Transverse colon (tissue), 4 donors: Measurements from ENCODE around the gene FOXO1. TPM values are rescaled to one million over a fixed set of nuclear protein-coding genes. Genes with fewer than 3 reads are reported as not detected.
A peak's percentile ranks its signal among the peaks of the same experiment; 100 is the strongest.
"Not testable (repeated sequence)": the region's sequence is repeated elsewhere in the genome, so short reads cannot be mapped to it uniquely, and the experiment has no call there.

ENCODE experiments used
- DNase-seq: peaks from one replicate; pipeline ENCODE4 v3.0.0-alpha.2; 2019
- H3K27ac ChIP-seq, 4 donors: fragments of 200-600 bp; sonication (generic); 2 replicates each; pipeline ENCODE4 v1.5.1; 2016 to 2018; ENCODE audit warnings: inconsistent platforms in 4 of 4
- H3K27me3 ChIP-seq: fragments of 200-600 bp; sonication (generic); 2 replicates; pipeline ENCODE4 v1.5.1; 2017; ENCODE audit warnings: inconsistent platforms
- H3K36me3 ChIP-seq, 4 donors: fragments of 200-600 bp; sonication (generic); 2 replicates each; pipeline ENCODE4 v1.5.1; 2017 to 2019; ENCODE audit warnings: inconsistent platforms in 4 of 4
- H3K4me1 ChIP-seq, 4 donors: fragments of 200-600 bp; sonication (generic); 2 replicates each; pipeline ENCODE4 v1.5.1; 2017 to 2020; ENCODE audit warnings: inconsistent platforms in 4 of 4
- H3K4me3 ChIP-seq, 4 donors: fragments of 200-600 bp; sonication (generic); 1 replicate in 1 of 4; 2 replicates in 3 of 4; pipeline versions ENCODE4 v1.5.1 to v1.6.1; 2017 to 2019; ENCODE audit warnings: inconsistent platforms in 4 of 4
- H3K9me3 ChIP-seq, 2 donors: fragments of 200-600 bp; sonication (generic); 2 replicates each; pipeline ENCODE4 v1.5.1; 2017 to 2019; ENCODE audit warnings: inconsistent platforms in 2 of 2
- EP300 ChIP-seq: sonication (generic); formaldehyde crosslinking; IDR thresholded peaks from one replicate; pipeline ENCODE4 v1.6.1; 2017; ENCODE audit warnings: antibody characterized with exemption, low read depth
- POLR2A ChIP-seq: fragments of 450-650 bp; IDR thresholded peaks from one replicate; pipeline ENCODE4 v1.6.1; 2016; ENCODE audit warnings: antibody characterized with exemption, mild to moderate bottlenecking, moderate library complexity
- POLR2AphosphoS5 ChIP-seq, 3 donors: sonication (generic); formaldehyde crosslinking; IDR thresholded peaks; one replicate each; pipeline ENCODE4 v1.6.1; 2016; ENCODE audit warnings: antibody characterized with exemption in 3 of 3
- WGBS, 2 donors: methylation state at CpG; one replicate each; pipeline ENCODE4 v1.1.5; 2018; ENCODE audit warnings: low coverage in 1 of 2; 5-methylcytosine and 5-hydroxymethylcytosine counted together
- in situ Hi-C, 4 donors: fragments of 200-750 bp; cut with MboI; loops; one replicate each; pipeline versions ENCODE4 v1.15.0 to v1.15.1; 2017; ENCODE audit warnings: low sequenced_read_pairs in 3 of 4, low pct_ligation_motif_present in 1 of 4, low pct_unique_long_range_greater_than_20kb in 1 of 4
- intact Hi-C: fragments of 100-400 bp; cut with DNase I; formaldehyde crosslinking; loops from one replicate; pipeline ENCODE4 v1.15.1; 2023; ENCODE audit warnings: low total_unique reads
- total RNA-seq, 4 donors: library from RNA; depleted of rRNA; stranded (reverse); fragments of >200 nt; gene quantifications; one replicate each; pipeline ENCODE4 v1.1.0, GENCODE V29; 2016
- TF ChIP-seq, protein P1 (sequence below), 5 experiments: fragments of 200-600 bp in 3 of 5; fragments of 450-650 bp in 2 of 5; sonication (generic) in 3 of 5; IDR thresholded peaks; 1 replicate in 2 of 5; 2 replicates in 3 of 5; pipeline ENCODE4 v1.5.1; 2016 to 2017; ENCODE audit warnings: antibody characterized with exemption in 5 of 5, inconsistent platforms in 3 of 5, mild to moderate bottlenecking in 2 of 5, moderate library complexity in 1 of 5

Gene FOXO1
- total RNA-seq, 4 donors from 2014 or later = 19.1 to 48.9 (median 38.3) TPM

DNA sequence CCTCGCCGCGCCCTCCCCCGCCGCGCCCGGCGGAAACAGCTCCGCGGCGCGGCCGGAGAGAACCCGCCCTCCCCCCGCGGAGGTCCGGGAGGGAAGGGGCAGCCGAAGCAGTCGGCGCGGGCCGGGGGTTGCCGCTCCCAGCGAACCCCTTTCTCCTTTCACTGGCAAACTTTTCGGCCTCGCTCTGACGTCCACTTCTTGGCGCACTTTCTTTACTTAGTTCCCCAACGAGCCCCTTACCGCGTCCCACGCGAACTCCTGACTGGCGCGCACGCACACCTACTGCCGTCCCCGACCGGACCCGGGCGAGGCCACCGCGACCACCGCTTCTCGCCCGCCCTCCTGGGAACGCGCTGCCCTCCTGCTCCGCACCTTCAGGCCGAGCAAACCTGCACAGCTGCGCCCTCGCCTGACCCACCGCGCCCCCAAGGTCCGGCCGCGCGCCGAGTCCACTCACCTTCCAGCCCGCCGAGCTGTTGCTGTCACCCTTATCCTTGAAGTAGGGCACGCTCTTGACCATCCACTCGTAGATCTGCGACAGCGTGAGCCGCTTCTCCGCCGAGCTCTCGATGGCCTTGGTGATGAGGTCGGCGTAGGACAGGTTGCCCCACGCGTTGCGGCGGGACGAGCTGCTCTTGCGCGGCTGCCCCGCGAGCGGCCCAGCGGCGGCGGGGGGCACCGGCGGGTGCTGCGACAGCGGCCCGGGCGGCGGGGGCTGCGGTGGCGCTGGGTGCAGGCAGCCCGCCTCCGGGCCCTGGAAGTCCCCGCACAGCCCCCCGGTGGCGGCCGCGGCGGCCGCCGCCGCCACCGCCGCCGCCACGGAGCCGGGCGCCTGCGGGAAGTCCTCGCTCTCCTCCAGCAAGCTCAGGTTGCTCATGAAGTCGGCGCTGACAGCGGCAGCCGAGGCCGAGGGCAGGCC, 1.1 kb downstream of the FOXO1 start:
- Histone ChIP-seq H3K9me3 (no peaks in the 10 kb centered on the region), H3K36me3 (no peaks in the 10 kb centered on the region), H3K4me3 (peak overlapping the region; percentile 86 to 98 (median 93)), H3K27ac (peak overlapping the region; percentile 99 to 100 (median 100)), H3K4me1 (peaks cover 13 to 42% (median 29%) of the 10 kb centered on the region in 4 donors), H3K27me3 (no peaks in the 10 kb centered on the region)
- WGBS, 2 donors = 1% methylated on average over 55 of the region's 117 CpGs; no CpG with 5 or more reads in 1 of the 2 donors
- peak; percentile 55 for DNase-seq
- intact Hi-C loops (loop anchor here (10.0 kb wide), 1 partner anchor 261 kb away; no protein-coding TSS in a partner anchor), in situ Hi-C loops (loop anchor here in 1 of 4 donors (25.0 kb wide), 1 partner anchor 253 kb away; no protein-coding TSS in a partner anchor)
- TF ChIP-seq POLR2AphosphoS5 (IDR thresholded peaks at IDR 0.05) = peak in 1 of 3 donors; percentile 33
- TF ChIP-seq POLR2A = no peak
- TF ChIP-seq, protein P1, sequence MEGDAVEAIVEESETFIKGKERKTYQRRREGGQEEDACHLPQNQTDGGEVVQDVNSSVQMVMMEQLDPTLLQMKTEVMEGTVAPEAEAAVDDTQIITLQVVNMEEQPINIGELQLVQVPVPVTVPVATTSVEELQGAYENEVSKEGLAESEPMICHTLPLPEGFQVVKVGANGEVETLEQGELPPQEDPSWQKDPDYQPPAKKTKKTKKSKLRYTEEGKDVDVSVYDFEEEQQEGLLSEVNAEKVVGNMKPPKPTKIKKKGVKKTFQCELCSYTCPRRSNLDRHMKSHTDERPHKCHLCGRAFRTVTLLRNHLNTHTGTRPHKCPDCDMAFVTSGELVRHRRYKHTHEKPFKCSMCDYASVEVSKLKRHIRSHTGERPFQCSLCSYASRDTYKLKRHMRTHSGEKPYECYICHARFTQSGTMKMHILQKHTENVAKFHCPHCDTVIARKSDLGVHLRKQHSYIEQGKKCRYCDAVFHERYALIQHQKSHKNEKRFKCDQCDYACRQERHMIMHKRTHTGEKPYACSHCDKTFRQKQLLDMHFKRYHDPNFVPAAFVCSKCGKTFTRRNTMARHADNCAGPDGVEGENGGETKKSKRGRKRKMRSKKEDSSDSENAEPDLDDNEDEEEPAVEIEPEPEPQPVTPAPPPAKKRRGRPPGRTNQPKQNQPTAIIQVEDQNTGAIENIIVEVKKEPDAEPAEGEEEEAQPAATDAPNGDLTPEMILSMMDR (IDR thresholded peaks at IDR 0.05) = peak in 1 of 5 experiments; percentile 10
- TF ChIP-seq EP300 = no peak

DNA sequence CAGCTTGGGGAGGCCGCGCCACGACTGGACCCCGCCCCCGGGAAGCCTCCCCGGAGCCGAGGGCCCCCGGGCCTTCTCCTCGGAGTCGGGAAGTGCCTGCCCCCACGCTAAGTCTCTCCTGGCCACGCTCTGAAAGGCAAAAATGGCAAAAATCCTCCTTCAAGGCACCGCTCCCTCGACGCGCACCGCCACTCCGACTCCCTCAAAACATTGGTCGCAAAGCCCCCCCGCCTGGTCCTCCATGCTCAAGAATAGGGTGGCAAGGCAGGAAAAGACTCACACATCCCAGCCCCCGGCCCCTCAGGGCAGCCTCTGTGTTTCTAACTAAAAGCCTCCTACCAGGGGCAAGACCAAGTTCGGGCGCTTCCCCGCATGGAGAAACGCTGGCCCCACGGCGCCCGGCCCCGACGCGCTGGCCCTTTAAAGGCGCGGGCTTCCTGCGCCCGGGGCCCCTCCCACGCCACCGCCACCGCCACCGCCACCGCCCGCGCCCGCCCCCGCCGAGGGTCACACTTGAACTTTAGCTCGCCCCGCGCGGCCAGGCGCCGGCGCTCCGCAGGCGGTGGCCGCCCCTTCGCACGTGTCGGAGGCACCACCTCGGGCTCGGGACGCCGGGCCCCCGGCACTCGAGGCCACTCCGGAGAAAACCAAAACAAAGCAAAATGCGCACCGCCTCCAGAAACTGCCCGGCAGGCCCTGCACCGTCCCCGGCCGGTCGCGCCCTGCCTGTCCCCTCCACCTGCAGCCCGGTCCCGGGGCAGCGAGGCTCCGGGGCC, 1.9 kb downstream of the FOXO1 start:
- intact Hi-C loops (loop anchor here (10.0 kb wide), 1 partner anchor 260 kb away; no protein-coding TSS in a partner anchor), in situ Hi-C loops (loop anchor here in 1 of 4 donors (25.0 kb wide), 1 partner anchor 252 kb away; no protein-coding TSS in a partner anchor)
- DNase-seq = peak; percentile 90
- peaks cover 17 to 51% (median 29%) of the 10 kb centered on the region in 4 donors for H3K4me1 ChIP-seq
- H3K27ac ChIP-seq = peak overlapping the region; percentile 99 to 100 (median 100)
- no peaks in the 10 kb centered on the region for H3K27me3 ChIP-seq
- WGBS, 2 donors = 1% methylated on average over 29 of the region's 77 CpGs; no CpG with 5 or more reads in 1 of the 2 donors
- TF ChIP-seq EP300 (no peak), POLR2AphosphoS5 (IDR thresholded peaks at IDR 0.05) (peak; percentile 71 to 92 (median 89)), POLR2A (peak; percentile 53)
- H3K36me3 ChIP-seq = no peaks in the 10 kb centered on the region
- peak overlapping the region; percentile 86 to 98 (median 92) for H3K4me3 ChIP-seq
- no peaks in the 10 kb centered on the region for H3K9me3 ChIP-seq

DNA sequence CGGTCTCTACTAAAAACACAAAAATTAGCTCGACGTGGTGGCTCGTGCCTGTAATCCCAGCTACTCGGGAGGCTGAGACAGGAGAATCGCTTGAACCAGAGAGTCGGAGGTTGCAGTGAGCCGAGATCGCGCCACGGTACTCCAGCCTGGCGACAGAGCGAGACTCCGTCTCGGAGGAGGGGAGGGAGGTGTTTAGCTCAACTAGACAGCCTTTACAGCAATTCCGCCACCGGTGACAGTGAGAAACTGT, 2.4 kb downstream of the FOXO1 start:
- not testable (repeated sequence) for H3K27me3 ChIP-seq, H3K9me3 ChIP-seq, H3K36me3 ChIP-seq
- intact Hi-C loops (loop anchor here (10.0 kb wide), 1 partner anchor 259 kb away; no protein-coding TSS in a partner anchor), in situ Hi-C loops (loop anchor here in 1 of 4 donors (25.0 kb wide), 1 partner anchor 252 kb away; no protein-coding TSS in a partner anchor)
- H3K4me3 ChIP-seq = peak overlapping the region; percentile 86 to 98 (median 92)
- whole genome bisulfite sequencing, 2 donors = 0% methylated on average over 17 of the region's 17 CpGs; no CpG with 5 or more reads in 1 of the 2 donors
- H3K4me1 ChIP-seq = peaks cover 17 to 54% (median 29%) of the 10 kb centered on the region in 4 donors
- peak overlapping the region; percentile 99 to 100 (median 100) for H3K27ac ChIP-seq
- peak; percentile 80 for DNase-seq
- TF ChIP-seq POLR2AphosphoS5 (IDR thresholded peaks at IDR 0.05) (peak; percentile 5 to 42 (median 39)), POLR2A (peak; percentile 42)

DNA sequence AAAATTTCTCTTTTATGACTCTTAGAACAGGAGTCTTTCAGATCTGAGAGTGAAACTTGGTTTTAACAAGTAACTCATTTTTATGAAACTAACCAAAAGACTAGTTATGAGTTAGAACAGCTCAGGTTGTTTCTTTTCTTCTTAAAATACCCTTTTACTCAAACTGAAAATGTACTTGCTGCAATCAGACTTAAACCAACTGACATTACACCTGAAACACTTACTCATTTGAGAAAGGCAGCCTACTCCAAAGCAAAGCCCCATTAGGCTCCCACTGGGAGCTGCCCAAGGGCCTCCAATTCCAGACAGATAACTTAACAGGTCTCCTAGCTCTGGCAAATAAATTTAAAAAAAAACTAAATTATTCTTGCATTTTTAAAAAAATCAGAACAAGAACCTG, 3.6 kb downstream of the FOXO1 start:
- intact Hi-C loops (loop anchor here (10.0 kb wide), 1 partner anchor 258 kb away; no protein-coding TSS in a partner anchor), in situ Hi-C loops (loop anchor here in 1 of 4 donors (25.0 kb wide), 1 partner anchor 251 kb away; no protein-coding TSS in a partner anchor)
- H3K4me3 ChIP-seq = peak overlapping the region in 2 of 4 donors; percentile 86 to 98
- no peak for DNase-seq
- H3K27ac ChIP-seq = peak overlapping the region; percentile 99 to 100 (median 100)
- no peak for TF ChIP-seq POLR2A
- no peak for TF ChIP-seq EP300
- peaks cover 18 to 55% (median 28%) of the 10 kb centered on the region in 4 donors for H3K4me1 ChIP-seq
- no peaks in the 10 kb centered on the region for H3K9me3 ChIP-seq
- H3K27me3 ChIP-seq = no peaks in the 10 kb centered on the region
- no peaks in the 10 kb centered on the region for H3K36me3 ChIP-seq
